GM12801 (cell line): ENCODE results near the gene RABGAP1L.

Experiments
- CTCF ChIP-seq: IDR thresholded peaks from one replicate; pipeline ENCODE4 v1.5.1; 2011; ENCODE audit warnings: control low read depth; ENCODE audit not compliant: insufficient read length; ENCODE audit errors: extremely low read depth

The RABGAP1L gene

GRCh38 chr1:174643206-174643605 is 483.9 kb downstream of the RABGAP1L start:
- TF ChIP-seq CTCF = no peak

GRCh38 chr1:174652569-174653280 is 493.4 kb downstream of the RABGAP1L start:
- no peak for TF ChIP-seq CTCF

GRCh38 chr1:174654560-174654959 is 495.2 kb downstream of the RABGAP1L start:
- TF ChIP-seq CTCF = no peak

GRCh38 chr1:174656409-174657059 is 497.2 kb downstream of the RABGAP1L start:
- TF ChIP-seq CTCF = no peak

- TF ChIP-seq CTCF = no peak
Observed at GRCh38 chr1:174657411-174657810, 498.1 kb downstream of the RABGAP1L start.

- TF ChIP-seq CTCF = no peak
Observed at GRCh38 chr1:174657893-174658292, 498.6 kb downstream of the RABGAP1L start.

- no peak for TF ChIP-seq CTCF
Observed at GRCh38 chr1:174659823-174660222, 500.5 kb downstream of the RABGAP1L start.
